Right lobe of liver (tissue), 6 donors: ENCODE data around the gene SORL1. TPM values are rescaled to one million over a fixed set of nuclear protein-coding genes. Genes with fewer than 3 reads are reported as not detected.
A peak's percentile ranks its signal among the peaks of the same experiment; 100 is the strongest.

Source experiments
- ATAC-seq, 4 donors: fragments of 200-7000 bp; cut with Tn5 transposase; one replicate each; pipeline ENCODE4 v1.9.1; 2020; ENCODE audit warnings: mild to moderate bottlenecking in 4 of 4, moderate library complexity in 4 of 4
- DNase-seq, 3 donors: peaks; one replicate each; pipeline ENCODE4 v3.0.0-alpha.2; 2020
- H3K27ac ChIP-seq, 3 donors: fragments of 200-600 bp; one replicate each; pipeline ENCODE4 v1.8.0; 2022
- H3K27me3 ChIP-seq, 2 donors: fragments of 200-600 bp; one replicate each; pipeline ENCODE4 v1.8.0; 2022
- H3K36me3 ChIP-seq, 4 donors: fragments of 200-600 bp; sonication (generic) in 1 of 4; one replicate each; pipeline versions ENCODE4 v1.5.1 to v1.8.0; 2017 to 2022; ENCODE audit warnings: control low read depth in 1 of 4
- H3K4me1 ChIP-seq, 4 donors: fragments of 200-600 bp; sonication (generic) in 1 of 4; one replicate each; pipeline versions ENCODE4 v1.5.1 to v1.8.0; 2017 to 2022; ENCODE audit warnings: control low read depth in 1 of 4
- H3K4me3 ChIP-seq, 3 donors: fragments of 200-600 bp; one replicate each; pipeline ENCODE4 v1.8.0; 2022
- H3K9me3 ChIP-seq, 4 donors: fragments of 200-600 bp; sonication (generic) in 1 of 4; one replicate each; pipeline versions ENCODE4 v1.5.1 to v1.8.0; 2017 to 2022; ENCODE audit warnings: control low read depth in 1 of 4
- POLR2A ChIP-seq: fragments of 450-650 bp; IDR thresholded peaks from one replicate; pipeline ENCODE4 v1.6.1; 2017; ENCODE audit warnings: antibody characterized with exemption, mild to moderate bottlenecking
- WGBS: methylation state at CpG from one replicate; pipeline ENCODE4 v1.1.6; 2018; ENCODE audit warnings: low coverage, low lambda C conversion rate; ENCODE audit not compliant: insufficient coverage; ENCODE audit errors: missing lambda C conversion rate; 5-methylcytosine and 5-hydroxymethylcytosine counted together
- intact Hi-C, 2 donors: fragments of 100-400 bp; cut with DNase I; formaldehyde crosslinking; loops; one replicate each; pipeline versions ENCODE4 v1.11.2 to v1.14.1; 2022
- total RNA-seq, 6 experiments: library from RNA; depleted of rRNA in 2 of 6; stranded (reverse); fragments of >200 nt in 2 of 6; fragmentation: NEBNext Ultra II Directional in 3 of 6; extraction: Animal tissue kit (Norgen Biotek cat#: 25700) in 3 of 6; gene quantifications; one replicate each; pipeline versions ENCODE4 v1.1.0 to v1.2.4, GENCODE V29; 2016 to 2023
- TF ChIP-seq, protein P1 (sequence below), 4 donors: fragments of 200-600 bp in 3 of 4; fragments of 450-650 bp in 1 of 4; IDR thresholded peaks; one replicate each; pipeline versions ENCODE4 v1.5.1 to v1.8.0; 2016 to 2022; ENCODE audit warnings: antibody characterized with exemption in 4 of 4, mild to moderate bottlenecking in 2 of 4
- donor health status: DM: no; HTN: yes; CAD: no.
- donor health status: DM: no; HTN: no; CAD: no.
- donor health status: DM: no; HTN: no; CAD: no.
- donor health status: DM: no; HTN: yes; CAD: no.
- donor health status: DM: no; HTN: yes; CAD: no.

Gene SORL1
- total RNA-seq, 6 experiments from 2014 or later, result 45.2 to 137 (median 73.8) TPM

DNA sequence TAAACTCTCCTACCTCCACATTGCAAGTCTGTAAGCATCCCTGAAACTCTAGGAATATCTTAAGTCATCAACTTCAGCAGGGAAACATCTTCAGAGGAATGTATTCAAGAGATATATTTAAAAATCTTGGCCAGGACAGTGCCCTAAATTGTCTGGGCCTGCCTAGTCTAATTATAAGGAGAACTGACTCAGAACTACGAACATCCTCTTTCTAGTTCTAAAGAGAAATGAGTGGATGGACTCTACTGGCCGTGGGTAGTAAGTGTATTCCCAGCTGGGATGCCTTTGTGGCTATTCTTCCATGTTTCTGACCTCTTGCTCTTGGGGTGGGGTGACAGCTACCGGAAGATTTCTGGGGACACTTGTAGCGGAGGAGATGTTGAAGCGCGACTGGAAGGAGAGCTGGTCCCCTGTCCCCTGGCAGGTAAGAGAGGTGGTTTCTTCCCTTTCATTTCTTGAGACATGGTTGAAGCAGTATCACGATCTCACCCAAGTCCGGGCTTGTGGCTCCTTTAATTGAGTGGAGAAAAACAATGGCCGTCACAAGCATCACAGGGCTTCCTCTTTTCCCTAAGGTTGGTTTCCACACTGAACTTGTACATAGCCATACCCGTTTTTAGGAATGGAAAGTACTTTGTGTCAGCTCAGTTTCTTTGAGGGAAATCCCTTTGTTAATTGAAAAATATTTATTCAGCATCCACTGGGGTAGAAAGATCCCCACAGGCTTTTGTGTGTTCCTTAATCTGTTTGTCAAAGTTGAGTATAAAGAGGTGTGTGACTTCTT, 98.3 kb downstream of the SORL1 start:
- H3K36me3 ChIP-seq, result peaks cover 0 to 74% (median 9%) of the 10 kb centered on the region in 4 donors
- H3K27ac ChIP-seq, result no peak overlapping the region
- intact Hi-C loops, result no loop called here
- WGBS, result 64% methylated on average over 5 of the region's 10 CpGs
- no peak for TF ChIP-seq POLR2A
- TF ChIP-seq, protein P1, sequence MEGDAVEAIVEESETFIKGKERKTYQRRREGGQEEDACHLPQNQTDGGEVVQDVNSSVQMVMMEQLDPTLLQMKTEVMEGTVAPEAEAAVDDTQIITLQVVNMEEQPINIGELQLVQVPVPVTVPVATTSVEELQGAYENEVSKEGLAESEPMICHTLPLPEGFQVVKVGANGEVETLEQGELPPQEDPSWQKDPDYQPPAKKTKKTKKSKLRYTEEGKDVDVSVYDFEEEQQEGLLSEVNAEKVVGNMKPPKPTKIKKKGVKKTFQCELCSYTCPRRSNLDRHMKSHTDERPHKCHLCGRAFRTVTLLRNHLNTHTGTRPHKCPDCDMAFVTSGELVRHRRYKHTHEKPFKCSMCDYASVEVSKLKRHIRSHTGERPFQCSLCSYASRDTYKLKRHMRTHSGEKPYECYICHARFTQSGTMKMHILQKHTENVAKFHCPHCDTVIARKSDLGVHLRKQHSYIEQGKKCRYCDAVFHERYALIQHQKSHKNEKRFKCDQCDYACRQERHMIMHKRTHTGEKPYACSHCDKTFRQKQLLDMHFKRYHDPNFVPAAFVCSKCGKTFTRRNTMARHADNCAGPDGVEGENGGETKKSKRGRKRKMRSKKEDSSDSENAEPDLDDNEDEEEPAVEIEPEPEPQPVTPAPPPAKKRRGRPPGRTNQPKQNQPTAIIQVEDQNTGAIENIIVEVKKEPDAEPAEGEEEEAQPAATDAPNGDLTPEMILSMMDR (IDR thresholded peaks at IDR 0.05), result no peak
- no peaks in the 10 kb centered on the region for H3K9me3 ChIP-seq
- no peak overlapping the region for H3K4me3 ChIP-seq
- ATAC-seq (no peak), DNase-seq (no peak)
- peaks cover 0 to 10% (median 2%) of the 10 kb centered on the region in 4 donors for H3K4me1 ChIP-seq
- no peaks in the 10 kb centered on the region for H3K27me3 ChIP-seq

DNA sequence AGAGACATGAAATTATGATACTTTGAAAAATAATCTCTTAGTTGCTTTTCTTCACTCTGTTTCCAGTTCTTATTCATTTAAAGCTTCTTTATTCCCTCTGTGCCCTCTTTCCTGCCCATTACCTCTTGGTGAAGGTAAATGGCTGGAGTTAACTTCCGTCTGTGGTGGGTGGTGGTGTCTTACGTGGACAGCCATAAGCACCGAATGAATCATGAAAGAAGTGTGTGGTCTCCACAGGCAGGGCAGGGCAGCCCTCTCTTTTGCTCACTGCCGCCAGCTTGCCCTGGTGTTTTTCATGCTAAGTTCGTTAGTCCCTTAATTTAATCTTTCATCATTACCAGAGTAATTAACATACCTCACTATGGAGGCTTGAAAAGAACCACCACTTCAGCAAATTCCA, 99.3 kb downstream of the SORL1 start:
- TF ChIP-seq, protein P1 (IDR thresholded peaks at IDR 0.05), result no peak
- TF ChIP-seq POLR2A, result no peak
- no peaks in the 10 kb centered on the region for H3K27me3 ChIP-seq
- DNase-seq (no peak), ATAC-seq (no peak)
- H3K27ac ChIP-seq, result no peak overlapping the region
- 85% methylated on average over 5 of the region's 5 CpGs for WGBS
- no peak overlapping the region for H3K4me3 ChIP-seq
- H3K4me1 ChIP-seq, result peaks cover 0 to 10% (median 4%) of the 10 kb centered on the region in 4 donors
- H3K9me3 ChIP-seq, result no peaks in the 10 kb centered on the region
- H3K36me3 ChIP-seq, result peaks cover 0 to 77% (median 5%) of the 10 kb centered on the region in 4 donors
- intact Hi-C loops, result no loop called here

DNA sequence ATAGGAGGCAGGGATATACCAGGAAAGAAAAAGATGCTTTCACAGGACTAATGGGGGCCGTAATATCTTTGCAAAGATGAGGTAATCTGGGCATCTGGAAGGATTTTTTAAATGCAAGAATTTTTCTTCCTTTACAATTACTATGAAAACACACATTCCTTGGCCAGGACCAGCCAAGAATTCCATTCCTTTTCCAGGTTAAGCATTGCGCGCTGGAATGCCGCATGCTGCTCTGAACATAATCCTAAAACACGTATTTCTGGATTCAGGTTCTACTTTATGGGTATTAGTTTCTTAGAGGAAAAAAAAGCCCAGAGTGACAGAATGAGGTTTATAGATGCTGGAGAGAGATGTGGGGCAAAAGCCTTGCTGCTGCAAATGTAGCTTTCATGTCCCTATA, 100.0 kb downstream of the SORL1 start:
- Histone ChIP-seq H3K9me3 (no peaks in the 10 kb centered on the region), H3K27ac (no peak overlapping the region), H3K4me1 (peaks cover 0 to 10% (median 5%) of the 10 kb centered on the region in 4 donors), H3K36me3 (peaks cover 0 to 75% (median 3%) of the 10 kb centered on the region in 4 donors), H3K4me3 (no peak overlapping the region), H3K27me3 (no peaks in the 10 kb centered on the region)
- TF ChIP-seq, protein P1 (IDR thresholded peaks at IDR 0.05), result no peak
- no peak for TF ChIP-seq POLR2A
- no peak for ATAC-seq
- WGBS, result 92% methylated on average over 5 of the region's 5 CpGs
- no peak for DNase-seq
- intact Hi-C loops, result no loop called here

DNA sequence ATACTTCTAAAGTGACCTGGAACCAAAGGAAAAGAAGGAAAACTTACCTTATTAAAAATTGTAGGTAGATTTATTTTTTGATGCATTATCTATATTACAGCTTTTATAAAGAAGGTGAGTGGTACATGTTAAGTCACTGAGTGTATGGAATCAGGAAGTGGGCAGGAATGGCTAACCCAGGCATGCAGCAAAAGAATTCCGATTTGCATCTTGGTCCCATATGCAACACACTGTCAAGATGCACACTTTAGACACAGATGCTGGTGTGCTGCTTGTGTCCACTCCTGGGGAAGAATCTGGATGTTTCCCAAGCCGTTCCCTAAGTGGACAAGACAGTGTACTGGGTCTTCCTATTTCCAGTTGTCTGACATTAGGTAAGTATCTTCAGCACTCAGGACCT, 100.5 kb downstream of the SORL1 start:
- Histone ChIP-seq H3K36me3 (peaks cover 0 to 75% (median 4%) of the 10 kb centered on the region in 4 donors), H3K4me1 (peaks cover 0 to 10% (median 5%) of the 10 kb centered on the region in 4 donors), H3K27me3 (no peaks in the 10 kb centered on the region), H3K27ac (peak overlapping the region in 2 of 3 donors; percentile 54 to 60), H3K4me3 (no peak overlapping the region), H3K9me3 (no peaks in the 10 kb centered on the region)
- TF ChIP-seq, protein P1 (IDR thresholded peaks at IDR 0.05), result no peak
- no peak for TF ChIP-seq POLR2A
- no peak for DNase-seq
- intact Hi-C loops, result no loop called here
- WGBS, result 90% methylated on average over 2 of the region's 2 CpGs
- no peak for ATAC-seq
